GM19025 (cell line): ENCODE data around the gene TMEM269.

ENCODE experiments used
- ATAC-seq: cut with Tn5 transposase; IDR thresholded peaks from one replicate; pipeline ENCODE4 v1.9.1; 2021; ENCODE audit warnings: mild to moderate bottlenecking, low read depth, moderate library complexity; ENCODE audit not compliant: unreplicated experiment

Gene TMEM269

DNA sequence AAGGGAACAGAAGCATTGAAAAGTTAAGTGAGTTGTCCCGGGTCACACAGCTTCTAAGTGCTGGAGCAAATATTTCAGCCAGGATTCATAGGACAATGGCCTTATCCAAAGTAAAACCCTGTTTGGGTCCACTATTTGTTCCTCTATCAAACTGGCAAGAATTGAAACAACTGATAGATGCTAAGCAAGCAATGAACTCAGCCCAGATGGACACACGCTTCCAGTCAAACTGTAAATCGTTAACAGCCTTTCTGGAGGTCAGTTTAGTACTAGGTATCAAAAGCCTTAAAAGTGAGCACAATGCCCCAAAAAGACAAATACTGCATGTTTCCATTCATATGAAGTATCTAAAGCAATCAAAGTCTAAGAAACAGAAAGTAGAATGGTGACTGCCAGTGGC, 33.2 kb downstream of the TMEM269 start:
- no peak for ATAC-seq

DNA sequence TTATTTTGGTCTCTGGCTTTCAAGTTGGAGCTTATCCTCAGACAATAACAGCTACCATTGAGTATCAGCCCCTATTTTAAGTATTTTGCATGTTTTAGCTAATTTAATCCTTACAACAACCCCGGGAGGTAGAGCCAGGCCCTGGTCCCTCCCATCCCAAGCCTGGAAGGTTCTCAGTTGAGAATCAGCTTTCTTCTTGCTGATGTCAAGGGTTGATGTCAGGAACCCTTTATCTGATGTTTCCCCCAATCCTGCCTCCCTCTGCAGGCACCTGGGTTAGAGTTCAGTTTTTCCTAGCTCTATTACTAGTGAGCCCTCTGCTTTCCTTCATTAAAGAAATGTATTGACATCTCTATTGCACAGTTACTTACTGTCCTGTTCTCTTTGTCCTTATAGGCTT, 36.0 kb downstream of the TMEM269 start:
- no peak for ATAC-seq

DNA sequence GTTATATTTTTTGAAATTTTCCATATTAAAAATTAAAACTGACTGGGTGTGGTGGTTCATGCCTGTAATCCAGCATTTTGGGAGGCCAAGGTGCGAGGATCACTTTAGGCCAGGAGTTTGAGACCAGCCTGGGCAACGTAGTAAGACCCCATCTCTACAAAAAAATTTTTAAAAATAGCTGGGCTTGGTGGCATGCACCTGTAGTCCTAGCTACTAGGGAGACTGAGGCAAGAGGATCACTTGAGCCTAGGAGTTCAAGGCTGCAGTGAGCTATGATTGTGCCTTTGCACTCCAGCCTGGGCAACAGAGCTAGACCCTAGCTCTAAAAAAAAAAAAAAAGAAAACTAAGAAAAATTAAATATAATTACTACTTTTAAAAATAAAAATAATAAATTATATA, 36.9 kb downstream of the TMEM269 start:
- ATAC-seq: no peak

DNA sequence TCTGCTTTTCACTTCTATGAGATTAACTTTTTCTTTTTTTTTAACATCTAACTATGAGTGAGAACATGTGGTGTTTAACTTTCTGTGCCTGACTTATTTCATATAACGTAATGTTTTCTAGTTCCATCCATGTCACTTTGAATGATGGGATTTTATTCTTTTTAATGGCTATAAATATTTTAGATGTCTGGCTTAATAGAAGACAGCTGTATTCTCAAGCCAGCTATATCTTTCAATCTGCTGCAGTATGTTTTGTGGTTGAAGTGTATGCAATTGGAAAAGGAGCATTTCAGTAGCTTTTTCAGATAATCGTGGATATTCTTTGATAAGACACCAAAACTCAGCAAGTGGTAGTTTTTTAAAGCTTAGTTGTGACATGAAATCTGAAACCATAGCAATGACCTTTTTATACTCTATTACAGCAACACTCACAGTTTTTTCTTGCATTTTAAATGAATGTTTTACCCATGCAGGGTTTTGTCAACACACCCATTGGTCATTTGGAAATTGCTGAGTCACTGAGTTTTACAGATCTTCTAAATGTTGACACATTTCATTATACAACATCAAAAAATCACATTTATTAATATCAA, 38.1 kb downstream of the TMEM269 start:
- ATAC-seq: no peak

DNA sequence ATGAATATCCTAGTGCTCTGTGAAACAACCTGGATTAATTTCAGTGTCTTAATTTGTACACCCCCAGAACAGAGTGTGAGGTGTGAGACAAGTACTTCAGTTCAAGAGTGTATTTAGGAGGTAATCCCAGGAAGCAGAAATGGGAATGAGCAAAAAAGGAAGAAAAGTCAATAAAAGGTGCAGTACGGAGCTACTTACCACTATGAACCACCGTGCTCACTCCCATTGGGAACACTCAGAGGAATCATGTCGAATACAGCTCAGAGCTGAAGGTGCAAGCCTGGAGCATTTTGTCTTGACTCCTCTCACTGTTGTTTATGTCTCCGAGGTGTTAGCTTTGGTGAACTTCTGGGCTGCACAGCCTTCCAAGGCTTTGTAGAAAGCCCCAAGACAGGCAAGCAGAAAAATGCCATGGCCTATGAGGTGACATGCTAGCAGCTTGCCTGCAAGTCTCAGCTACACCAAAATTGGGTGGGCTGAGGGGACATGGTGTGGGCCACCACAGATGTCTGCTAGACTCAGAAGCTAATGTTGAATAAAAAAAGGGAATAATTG, 39.8 kb downstream of the TMEM269 start:
- no peak for ATAC-seq

DNA sequence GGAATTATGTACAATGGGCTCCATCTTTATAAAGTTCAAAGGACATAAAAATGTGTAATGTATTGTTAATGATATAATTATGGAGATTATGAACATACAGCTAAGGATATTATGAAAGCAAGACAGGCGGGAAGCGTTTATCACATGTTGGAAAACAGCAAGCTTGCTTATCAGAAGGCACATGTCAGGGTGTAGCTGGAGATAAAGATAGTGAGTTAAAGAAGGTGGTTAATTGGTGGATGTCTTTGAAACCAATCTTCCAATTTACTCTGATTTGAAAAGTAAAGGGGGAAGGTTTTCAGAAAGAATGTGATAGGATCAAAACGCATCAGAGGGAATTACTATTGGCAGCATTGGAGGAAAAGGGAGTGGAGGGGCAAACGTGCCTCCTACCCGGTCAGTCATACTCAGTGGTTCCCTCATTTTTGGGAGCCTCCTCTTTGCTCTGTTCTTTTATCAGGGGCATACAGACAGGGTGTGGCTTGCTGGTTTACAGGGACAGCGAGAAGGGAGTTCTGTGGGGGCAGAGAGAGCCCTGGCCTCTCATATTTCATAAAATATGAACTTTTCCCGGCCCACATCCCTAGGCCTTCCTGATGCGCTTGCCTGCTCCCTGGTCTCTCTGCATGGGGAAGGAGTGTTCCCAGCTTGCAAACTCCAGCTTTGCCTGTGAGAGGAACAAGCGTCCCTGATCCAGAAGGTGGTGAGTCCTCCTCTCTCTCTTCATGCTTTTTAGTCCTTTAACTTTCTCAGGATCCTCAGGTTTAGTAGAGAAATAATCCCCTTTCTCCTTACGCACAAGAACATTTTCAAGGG, 40.5 kb downstream of the TMEM269 start:
- no peak for ATAC-seq

DNA sequence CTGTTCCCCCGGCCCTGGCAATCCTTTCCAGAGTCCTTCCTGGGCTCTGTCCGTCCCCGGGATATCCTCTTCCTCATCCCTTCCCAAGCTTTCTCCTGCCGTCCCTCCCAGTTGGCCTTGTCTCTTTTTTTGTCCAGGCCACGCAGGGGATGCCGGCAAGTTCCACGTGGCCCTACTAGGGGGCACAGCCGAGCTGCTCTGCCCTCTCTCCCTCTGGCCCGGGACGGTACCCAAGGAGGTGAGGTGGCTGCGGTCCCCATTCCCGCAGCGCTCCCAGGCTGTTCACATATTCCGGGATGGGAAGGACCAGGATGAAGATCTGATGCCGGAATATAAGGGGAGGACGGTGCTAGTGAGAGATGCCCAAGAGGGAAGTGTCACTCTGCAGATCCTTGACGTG, 45.8 kb downstream of the TMEM269 start:
- no peak for ATAC-seq

DNA sequence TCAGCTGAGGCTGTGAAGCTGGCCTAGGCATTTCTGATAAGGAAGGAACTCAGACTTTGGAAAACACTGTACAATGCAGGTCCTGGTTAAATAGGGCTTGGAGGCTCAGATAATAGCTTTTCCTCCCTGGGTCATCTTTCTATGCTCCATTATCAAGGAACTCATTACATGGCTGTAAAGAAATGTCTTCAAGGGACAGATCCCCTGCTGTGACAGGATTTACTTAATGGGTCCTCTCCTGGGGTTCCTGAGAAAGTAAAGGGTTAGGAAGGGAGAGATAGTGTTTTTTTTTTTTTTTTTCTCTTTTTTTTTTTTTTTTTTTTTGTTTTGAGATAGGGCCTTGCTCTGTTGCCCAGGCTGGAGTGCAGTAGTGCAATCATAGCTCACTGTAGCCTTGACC, 46.5 kb downstream of the TMEM269 start:
- no peak for ATAC-seq

DNA sequence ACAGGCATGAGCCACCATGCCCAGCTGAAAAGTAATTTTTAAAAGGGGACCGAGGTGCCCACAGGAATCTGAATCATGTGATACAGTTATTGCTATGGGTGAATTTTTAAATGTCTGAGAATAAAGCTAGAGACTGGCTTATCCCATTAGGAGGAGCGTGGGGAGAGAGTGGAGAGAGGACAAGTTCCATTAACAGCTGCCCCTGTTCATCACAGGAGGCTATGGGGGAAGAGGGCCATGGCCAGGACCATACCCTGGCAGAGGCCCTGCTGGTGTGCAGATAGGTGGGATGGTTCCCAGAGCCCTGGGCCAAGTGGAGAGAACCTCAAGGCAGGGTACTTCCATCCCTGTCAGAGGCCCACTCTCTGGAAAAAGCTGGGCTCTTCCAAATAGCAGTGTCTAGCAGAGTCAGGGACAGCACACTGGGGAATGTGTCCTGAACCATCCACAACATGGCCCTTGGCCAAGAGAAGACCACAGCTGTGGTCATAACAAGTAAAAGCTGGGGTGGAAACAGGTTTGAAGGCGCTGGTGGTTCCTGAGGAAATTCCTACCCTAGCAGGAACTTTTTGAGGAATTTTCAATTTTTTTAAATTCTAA, 48.0 kb downstream of the TMEM269 start:
- no peak for ATAC-seq

DNA sequence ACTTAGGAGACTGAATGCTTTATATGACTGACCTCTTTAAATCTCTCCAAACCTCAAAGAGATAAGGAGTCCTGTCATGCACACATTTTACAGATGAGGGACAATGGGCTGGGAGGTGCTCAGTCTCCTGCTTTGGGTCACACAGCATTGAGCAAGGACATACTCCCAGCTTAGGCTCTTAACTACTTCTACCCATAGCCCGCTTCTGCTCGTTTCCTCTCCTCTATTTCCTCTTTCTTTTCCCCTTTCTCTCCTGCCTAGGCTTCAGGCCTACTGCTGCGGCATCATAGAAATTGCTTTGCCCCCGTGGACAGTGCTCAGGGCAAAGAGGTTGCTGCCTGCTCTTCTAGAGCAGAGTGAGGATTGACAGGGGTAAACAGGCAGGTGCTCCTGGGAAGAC, 49.2 kb downstream of the TMEM269 start:
- no peak for ATAC-seq

DNA sequence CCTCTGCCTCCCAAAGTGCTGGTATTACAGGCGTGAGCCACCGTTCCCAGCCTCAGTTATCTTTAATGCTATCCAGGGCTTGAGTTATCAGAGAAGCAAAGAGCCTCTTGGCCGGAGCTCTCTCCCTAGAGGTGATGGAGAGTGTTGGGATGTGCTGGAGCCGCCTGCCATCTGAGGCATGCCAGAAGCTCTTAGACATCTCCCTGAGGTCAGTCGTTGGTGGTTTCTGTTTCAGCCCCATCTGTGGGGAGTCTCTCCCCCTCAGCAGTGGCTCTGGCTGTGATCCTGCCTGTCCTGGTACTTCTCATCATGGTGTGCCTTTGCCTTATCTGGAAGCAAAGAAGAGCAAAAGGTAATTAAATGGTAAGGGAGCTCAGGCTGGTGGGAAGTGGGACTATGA, 50.0 kb downstream of the TMEM269 start:
- ATAC-seq: no peak

DNA sequence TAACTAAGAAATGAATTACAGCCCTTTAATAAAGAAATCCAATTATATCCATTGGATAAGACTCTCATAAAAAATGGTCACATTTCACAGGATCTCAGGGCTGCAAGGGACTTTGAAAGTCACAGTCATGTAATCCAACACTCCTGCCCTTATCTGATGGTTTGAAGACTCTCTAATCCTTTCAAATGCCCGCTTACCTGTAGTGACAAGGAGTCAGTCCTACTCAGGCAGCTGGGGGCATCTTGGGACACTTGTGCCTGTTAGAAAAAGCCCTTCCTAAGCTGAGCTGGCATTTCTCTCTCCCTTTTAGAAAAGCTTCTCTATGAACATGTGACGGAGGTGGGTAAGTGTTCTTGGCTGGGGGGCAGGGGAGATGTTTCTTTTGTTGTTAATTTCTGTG, 50.6 kb downstream of the TMEM269 start:
- ATAC-seq: no peak

DNA sequence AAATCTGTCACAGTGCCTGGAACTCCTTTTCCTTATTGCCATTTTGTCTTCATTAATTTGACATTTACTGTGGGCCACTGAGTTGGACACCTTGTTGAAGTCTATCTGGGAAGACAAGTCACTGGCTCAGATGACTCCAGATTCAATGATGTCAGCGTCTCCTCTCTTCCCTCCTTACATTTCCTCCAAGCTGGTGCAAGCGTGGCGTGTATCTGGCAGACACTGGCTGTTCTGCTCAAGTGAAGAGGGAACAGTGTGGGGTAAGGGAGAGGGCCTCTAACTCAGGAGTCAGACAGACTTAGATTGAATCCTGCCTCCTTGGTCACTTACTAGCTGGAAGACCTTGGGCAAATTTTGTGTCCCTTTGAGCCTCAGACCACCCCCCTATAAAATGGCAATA, 52.9 kb downstream of the TMEM269 start:
- ATAC-seq: no peak

DNA sequence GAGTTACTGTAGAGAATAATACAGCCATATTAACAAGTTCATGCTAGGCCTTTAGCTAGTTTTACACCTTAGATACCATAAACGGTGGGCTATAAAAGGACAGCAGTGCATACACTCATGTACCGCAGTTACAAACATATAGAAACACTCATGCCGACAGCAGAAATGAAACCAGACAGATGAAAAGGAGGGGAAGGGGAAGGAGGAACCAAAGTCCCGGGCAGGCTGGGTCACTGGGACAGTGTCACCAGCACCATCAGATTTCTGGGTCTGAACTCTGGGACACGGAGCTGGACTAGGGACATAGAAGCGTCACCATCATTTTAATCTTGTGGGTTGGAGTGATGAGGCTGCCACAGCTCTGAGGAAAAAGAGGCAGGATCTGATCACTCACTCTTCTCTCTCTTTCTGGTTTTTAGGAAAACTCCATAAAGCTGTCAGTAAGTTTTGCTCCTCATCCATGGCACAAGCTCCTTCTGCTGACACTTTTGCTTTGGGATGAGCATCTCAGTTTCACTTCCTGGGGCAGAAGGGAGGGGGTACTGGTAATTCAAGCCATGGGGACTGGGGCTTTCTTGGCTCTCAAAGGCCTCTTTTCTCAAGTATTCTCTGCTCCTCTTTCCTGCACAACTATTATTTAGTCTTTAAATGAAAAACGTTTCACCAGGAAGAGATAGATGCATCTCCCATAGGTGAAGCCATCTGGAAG, 53.8 kb downstream of the TMEM269 start:
- no peak for ATAC-seq

DNA sequence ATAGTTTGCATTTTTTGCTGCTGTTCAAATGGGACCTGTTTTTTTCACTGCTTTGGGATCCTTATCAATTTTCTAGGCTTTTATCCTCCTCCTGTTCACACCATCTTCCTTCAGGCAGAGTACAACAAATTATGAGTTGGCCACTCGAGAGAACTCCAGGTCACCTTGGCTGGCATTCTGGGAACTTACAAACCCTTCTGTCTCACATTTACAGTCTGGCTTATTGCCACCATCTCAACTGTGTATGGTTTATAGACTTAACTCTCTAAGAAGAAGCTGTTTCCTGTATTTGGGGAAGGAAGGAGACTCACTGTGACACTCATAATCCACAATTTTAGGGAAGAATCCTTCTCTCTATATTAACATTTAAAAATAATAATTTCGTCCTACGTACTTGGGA, 56.2 kb downstream of the TMEM269 start:
- ATAC-seq: no peak

DNA sequence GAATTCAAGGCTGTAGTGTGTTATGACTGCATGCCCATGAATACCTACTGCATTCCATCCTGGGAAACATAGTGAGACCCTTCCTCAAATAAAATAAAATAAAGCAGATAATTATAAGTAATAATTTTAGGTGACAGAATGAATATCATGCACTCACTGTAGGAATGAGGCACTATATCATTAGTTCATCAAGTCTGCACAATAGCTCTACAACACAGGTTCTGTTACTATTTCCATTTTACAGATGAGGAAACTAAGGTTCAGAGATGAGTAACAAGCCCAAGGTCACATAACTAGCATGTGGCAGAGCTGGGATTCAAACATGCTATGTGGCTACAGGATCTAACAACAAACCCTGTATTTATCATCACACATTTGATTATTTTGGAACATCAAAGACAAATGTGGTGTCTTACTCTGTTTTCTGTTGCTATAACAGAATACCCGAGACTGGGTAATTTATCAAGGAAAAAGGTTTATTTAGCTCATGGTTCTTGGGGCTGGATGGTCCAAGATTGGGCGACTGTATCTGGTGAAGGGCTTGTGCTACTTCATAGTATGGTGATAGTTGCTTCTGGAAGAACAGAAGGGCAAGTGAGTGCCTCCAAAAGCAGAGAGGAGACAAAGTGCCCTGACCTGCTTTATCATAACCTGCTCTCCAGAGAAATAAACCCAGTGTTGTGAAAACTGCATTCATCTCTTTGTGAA, 56.8 kb downstream of the TMEM269 start:
- ATAC-seq: no peak

DNA sequence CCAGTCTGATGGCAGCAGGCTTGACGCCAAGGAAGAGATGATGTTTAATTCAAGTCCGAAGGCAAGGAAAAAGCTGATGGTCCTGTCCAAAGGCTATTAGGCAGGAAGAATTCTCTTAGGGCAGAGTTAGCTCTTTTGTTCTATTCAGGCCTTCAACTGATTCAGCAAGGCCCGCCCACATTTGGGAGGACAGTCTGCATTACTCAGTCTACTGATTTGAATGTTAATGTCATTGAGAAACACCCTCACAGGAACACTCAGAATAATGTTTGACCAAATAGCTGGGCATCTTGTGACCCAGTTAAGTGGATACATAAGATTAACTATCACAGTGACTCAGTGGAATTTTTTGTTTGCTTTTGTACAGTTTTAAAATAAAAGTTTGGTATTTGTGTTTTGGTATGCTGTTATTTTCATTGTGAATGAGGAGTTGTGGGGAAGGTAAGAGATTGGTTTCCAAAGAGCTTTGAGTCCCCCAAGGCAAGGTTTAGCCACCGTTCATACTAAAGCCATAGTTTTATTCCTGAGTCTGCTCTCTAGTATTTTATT, 59.9 kb downstream of the TMEM269 start:
- no peak for ATAC-seq

DNA sequence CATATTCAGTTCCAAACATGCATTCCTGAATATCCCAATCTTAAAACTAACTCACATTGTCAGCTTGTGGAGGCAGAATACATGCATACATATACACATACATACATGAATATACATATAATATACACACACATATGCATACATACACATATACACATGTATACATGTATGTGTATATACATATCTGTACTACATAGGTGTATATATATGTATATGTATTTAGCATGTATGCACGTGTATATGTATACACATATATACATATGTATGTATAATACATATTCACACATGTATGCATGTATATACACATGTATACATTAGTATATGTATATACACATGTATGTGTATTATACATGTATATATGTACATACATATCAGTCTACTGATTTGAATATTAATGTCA, 60.4 kb downstream of the TMEM269 start:
- no peak for ATAC-seq

DNA sequence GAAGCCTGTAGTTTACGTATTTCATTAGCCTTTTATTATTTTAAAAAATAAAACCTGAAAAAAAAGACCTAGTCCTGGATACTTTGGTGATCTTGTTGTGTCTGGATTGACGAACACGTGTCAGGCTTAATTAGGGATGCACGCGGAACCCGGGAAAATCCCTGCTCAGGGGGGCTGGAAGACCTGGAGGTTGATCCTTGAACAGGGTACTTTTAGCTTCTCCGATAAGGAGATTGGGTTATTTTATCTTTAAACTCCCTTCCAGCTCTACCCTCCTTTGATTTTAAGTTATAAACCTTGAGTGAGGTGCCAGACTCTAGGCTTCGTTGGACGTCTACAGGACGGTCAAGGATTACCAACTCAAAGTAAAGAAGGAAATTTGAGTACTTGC, 61.1 kb downstream of the TMEM269 start:
- ATAC-seq: no peak
